Right lobe of liver (tissue), 6 donors: ENCODE data around the gene SNX21. TPM values are rescaled to one million over a fixed set of nuclear protein-coding genes. Genes with fewer than 3 reads are reported as not detected.
"Not testable (repeated sequence)": the region's sequence is repeated elsewhere in the genome, so short reads cannot be mapped to it uniquely, and the experiment has no call there.

Experiments used
- ATAC-seq, 4 donors: fragments of 200-7000 bp; cut with Tn5 transposase; one replicate each; pipeline ENCODE4 v1.9.1; 2020; ENCODE audit warnings: mild to moderate bottlenecking in 4 of 4, moderate library complexity in 4 of 4
- DNase-seq, 3 donors: peaks; one replicate each; pipeline ENCODE4 v3.0.0-alpha.2; 2020
- H3K27ac ChIP-seq, 3 donors: fragments of 200-600 bp; one replicate each; pipeline ENCODE4 v1.8.0; 2022
- H3K27me3 ChIP-seq, 2 donors: fragments of 200-600 bp; one replicate each; pipeline ENCODE4 v1.8.0; 2022
- H3K36me3 ChIP-seq, 4 donors: fragments of 200-600 bp; sonication (generic) in 1 of 4; one replicate each; pipeline versions ENCODE4 v1.5.1 to v1.8.0; 2017 to 2022; ENCODE audit warnings: control low read depth in 1 of 4
- H3K4me1 ChIP-seq, 4 donors: fragments of 200-600 bp; sonication (generic) in 1 of 4; one replicate each; pipeline versions ENCODE4 v1.5.1 to v1.8.0; 2017 to 2022; ENCODE audit warnings: control low read depth in 1 of 4
- H3K4me3 ChIP-seq, 3 donors: fragments of 200-600 bp; one replicate each; pipeline ENCODE4 v1.8.0; 2022
- H3K9me3 ChIP-seq, 4 donors: fragments of 200-600 bp; sonication (generic) in 1 of 4; one replicate each; pipeline versions ENCODE4 v1.5.1 to v1.8.0; 2017 to 2022; ENCODE audit warnings: control low read depth in 1 of 4
- POLR2A ChIP-seq: fragments of 450-650 bp; IDR thresholded peaks from one replicate; pipeline ENCODE4 v1.6.1; 2017; ENCODE audit warnings: antibody characterized with exemption, mild to moderate bottlenecking
- WGBS: methylation state at CpG from one replicate; pipeline ENCODE4 v1.1.6; 2018; ENCODE audit warnings: low coverage, low lambda C conversion rate; ENCODE audit not compliant: insufficient coverage; ENCODE audit errors: missing lambda C conversion rate; 5-methylcytosine and 5-hydroxymethylcytosine counted together
- intact Hi-C, 2 donors: fragments of 100-400 bp; cut with DNase I; formaldehyde crosslinking; loops; one replicate each; pipeline versions ENCODE4 v1.11.2 to v1.14.1; 2022
- total RNA-seq, 6 experiments: library from RNA; depleted of rRNA in 2 of 6; stranded (reverse); fragments of >200 nt in 2 of 6; fragmentation: NEBNext Ultra II Directional in 3 of 6; extraction: Animal tissue kit (Norgen Biotek cat#: 25700) in 3 of 6; gene quantifications; one replicate each; pipeline versions ENCODE4 v1.1.0 to v1.2.4, GENCODE V29; 2016 to 2023
- TF ChIP-seq, protein P1 (sequence below), 4 donors: fragments of 200-600 bp in 3 of 4; fragments of 450-650 bp in 1 of 4; IDR thresholded peaks; one replicate each; pipeline versions ENCODE4 v1.5.1 to v1.8.0; 2016 to 2022; ENCODE audit warnings: antibody characterized with exemption in 4 of 4, mild to moderate bottlenecking in 2 of 4
- donor health status: DM: no; HTN: yes; CAD: no.
- donor health status: DM: no; HTN: no; CAD: no.
- donor health status: DM: no; HTN: no; CAD: no.
- donor health status: DM: no; HTN: yes; CAD: no.
- donor health status: DM: no; HTN: yes; CAD: no.

SNX21 gene
- total RNA-seq, 6 experiments from 2014 or later, result 3.4 to 21.8 (median 6.8) TPM

DNA sequence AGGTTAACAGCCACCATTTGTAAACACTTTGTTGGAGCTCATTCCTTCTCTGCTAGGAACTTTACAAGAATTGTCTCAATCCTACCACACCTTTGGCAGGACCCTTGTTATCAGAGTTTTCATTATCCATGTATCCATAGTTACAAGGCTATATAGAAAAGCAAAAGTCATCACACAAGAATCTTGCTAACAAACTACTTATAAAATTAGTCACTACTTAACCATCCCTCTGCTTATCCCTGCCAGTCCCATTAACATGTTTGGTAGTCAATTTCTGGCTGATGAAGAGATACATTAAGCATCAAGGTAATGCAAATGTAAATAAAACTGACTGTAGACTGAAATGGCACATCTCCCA is 34.2 kb downstream of the SNX21 start:
- no peak for TF ChIP-seq POLR2A
- TF ChIP-seq, protein P1, sequence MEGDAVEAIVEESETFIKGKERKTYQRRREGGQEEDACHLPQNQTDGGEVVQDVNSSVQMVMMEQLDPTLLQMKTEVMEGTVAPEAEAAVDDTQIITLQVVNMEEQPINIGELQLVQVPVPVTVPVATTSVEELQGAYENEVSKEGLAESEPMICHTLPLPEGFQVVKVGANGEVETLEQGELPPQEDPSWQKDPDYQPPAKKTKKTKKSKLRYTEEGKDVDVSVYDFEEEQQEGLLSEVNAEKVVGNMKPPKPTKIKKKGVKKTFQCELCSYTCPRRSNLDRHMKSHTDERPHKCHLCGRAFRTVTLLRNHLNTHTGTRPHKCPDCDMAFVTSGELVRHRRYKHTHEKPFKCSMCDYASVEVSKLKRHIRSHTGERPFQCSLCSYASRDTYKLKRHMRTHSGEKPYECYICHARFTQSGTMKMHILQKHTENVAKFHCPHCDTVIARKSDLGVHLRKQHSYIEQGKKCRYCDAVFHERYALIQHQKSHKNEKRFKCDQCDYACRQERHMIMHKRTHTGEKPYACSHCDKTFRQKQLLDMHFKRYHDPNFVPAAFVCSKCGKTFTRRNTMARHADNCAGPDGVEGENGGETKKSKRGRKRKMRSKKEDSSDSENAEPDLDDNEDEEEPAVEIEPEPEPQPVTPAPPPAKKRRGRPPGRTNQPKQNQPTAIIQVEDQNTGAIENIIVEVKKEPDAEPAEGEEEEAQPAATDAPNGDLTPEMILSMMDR (IDR thresholded peaks at IDR 0.05), result no peak
- no peak for ATAC-seq
- intact Hi-C loops, result no loop called here
- H3K27ac ChIP-seq, result no peak overlapping the region
- H3K9me3 ChIP-seq, result no peaks in the 10 kb centered on the region
- H3K4me1 ChIP-seq, result peaks cover 0 to 4% (median 0%) of the 10 kb centered on the region in 4 donors
- no peaks in the 10 kb centered on the region for H3K36me3 ChIP-seq
- H3K27me3 ChIP-seq, result no peaks in the 10 kb centered on the region
- H3K4me3 ChIP-seq, result no peak overlapping the region
- no peak for DNase-seq

DNA sequence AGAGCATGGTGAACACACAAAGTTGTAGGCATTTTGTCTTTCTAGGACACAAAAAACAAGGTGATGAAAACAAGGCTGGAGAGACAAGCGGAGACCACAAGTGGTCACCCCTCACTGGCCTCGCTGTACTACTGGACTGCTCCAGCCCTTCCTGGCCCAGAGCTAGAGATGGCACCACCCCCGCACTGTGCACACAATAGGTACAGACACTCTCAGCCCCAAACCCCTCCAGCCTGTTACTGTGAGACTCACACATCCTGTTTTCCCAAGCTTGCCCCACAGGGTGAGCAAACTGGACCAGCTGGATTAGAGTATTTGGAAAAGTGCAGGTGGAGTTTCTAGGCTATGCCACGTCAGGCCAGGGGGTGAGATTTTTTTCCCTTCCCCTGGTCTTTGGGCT is 39.0 kb downstream of the SNX21 start:
- H3K4me3 ChIP-seq, result no peak overlapping the region
- ATAC-seq, result no peak
- WGBS, result no CpG with 5 or more reads among the region's 4 CpGs
- no peak for DNase-seq
- intact Hi-C loops, result no loop called here
- H3K9me3 ChIP-seq, result no peaks in the 10 kb centered on the region
- H3K4me1 ChIP-seq, result no peaks in the 10 kb centered on the region
- H3K36me3 ChIP-seq, result peaks cover 0 to 7% (median 0%) of the 10 kb centered on the region in 4 donors
- H3K27ac ChIP-seq, result no peak overlapping the region
- TF ChIP-seq POLR2A, result no peak
- TF ChIP-seq, protein P1 (IDR thresholded peaks at IDR 0.05), result no peak
- H3K27me3 ChIP-seq, result no peaks in the 10 kb centered on the region

DNA sequence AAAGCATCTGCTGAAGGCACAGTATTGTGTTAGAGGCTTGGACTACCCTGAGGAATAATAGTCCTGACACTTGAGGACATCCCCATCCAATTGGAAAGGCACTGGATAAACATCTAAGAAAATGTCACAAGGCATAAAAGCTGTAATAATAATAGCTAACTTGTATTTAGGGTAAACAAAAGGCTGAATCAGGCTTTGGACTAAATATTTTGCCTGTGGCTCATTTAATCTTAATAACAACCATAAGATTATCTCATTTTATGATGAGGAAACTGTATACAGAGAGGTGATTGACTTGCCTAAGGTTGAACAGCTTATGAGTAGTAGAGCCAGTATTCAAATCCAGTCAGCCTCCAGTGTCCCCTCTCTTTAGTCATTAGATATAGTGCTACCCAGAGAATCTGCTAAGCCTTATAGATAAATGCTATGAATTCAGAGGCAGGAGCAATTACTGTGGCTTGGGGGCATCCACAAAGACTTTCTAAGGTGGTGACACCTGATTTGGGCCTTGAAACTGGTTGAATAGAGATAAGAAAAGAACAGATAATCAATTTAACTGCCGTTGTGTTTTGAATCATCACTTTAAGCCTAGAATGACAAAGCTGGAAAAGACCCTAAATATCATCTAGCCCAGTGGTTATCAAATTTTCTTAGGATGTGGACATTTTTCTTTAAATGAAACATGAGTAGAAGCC is 40.0 kb downstream of the SNX21 start:
- H3K4me3 ChIP-seq, result no peak overlapping the region
- 24% methylated on average over 1 of the region's 1 CpG for WGBS
- H3K27ac ChIP-seq, result no peak overlapping the region
- intact Hi-C loops, result no loop called here
- no peaks in the 10 kb centered on the region for H3K9me3 ChIP-seq
- DNase-seq (no peak), ATAC-seq (no peak)
- H3K27me3 ChIP-seq, result no peaks in the 10 kb centered on the region
- H3K4me1 ChIP-seq, result no peaks in the 10 kb centered on the region
- H3K36me3 ChIP-seq, result peaks cover 0 to 16% (median 0%) of the 10 kb centered on the region in 4 donors
- TF ChIP-seq POLR2A, result no peak
- TF ChIP-seq, protein P1 (IDR thresholded peaks at IDR 0.05), result no peak

DNA sequence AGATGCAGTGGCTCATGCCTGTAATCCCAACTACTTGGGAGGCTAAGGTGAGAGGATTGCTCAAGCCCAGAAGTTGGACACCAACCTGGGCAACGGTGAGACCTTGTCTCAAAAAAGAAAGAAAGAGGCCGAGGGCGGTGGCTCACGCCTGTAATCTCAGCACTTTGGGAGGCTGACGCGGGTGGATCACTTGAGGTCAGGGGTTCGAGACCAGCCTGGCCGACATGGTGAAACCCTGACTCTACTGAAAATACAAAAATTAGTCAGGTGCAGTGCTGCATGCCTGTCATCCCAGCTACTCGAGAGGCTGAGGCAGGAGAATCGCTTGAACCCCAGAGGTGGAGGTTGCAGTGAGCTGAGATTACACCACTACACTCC is 40.5 kb downstream of the SNX21 start:
- H3K27ac ChIP-seq, H3K27me3 ChIP-seq, intact Hi-C loops, H3K4me1 ChIP-seq, ATAC-seq, DNase-seq, H3K4me3 ChIP-seq, H3K9me3 ChIP-seq: not testable (repeated sequence)
- H3K36me3 ChIP-seq, result peaks cover 0 to 17% (median 0%) of the 10 kb centered on the region in 4 donors
- WGBS, result 96% methylated on average over 10 of the region's 10 CpGs

DNA sequence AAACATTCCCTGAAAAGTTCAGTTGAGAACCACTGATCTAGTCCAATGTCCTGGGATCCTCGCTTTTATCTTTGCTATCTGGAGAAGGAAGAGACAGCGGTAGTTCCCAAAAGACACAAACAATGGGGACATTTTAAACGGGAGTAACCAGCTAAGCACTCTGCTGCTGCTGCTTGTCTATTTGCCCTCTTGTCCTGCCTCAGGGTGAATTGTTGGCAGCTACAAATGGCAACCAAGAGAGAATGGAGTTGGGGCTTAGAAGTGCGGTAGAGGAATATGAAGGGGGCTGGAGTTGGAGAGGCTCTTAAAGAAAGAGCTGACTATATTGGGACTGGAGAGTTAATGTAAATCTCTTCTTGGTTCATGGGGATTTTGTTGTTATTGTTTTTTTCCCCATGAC is 41.0 kb downstream of the SNX21 start:
- no peak for ATAC-seq
- TF ChIP-seq, protein P1 (IDR thresholded peaks at IDR 0.05), result no peak
- TF ChIP-seq POLR2A, result no peak
- 57% methylated on average over 4 of the region's 4 CpGs for WGBS
- Histone ChIP-seq H3K4me3 (no peak overlapping the region), H3K27me3 (no peaks in the 10 kb centered on the region), H3K4me1 (no peaks in the 10 kb centered on the region), H3K27ac (no peak overlapping the region), H3K36me3 (peaks cover 0 to 17% (median 0%) of the 10 kb centered on the region in 4 donors), H3K9me3 (no peaks in the 10 kb centered on the region)
- intact Hi-C loops, result no loop called here
- no peak for DNase-seq
